Left lung (tissue), 10 donors: Measurements from ENCODE around the gene FCF1. TPM values are rescaled to one million over a fixed set of nuclear protein-coding genes. Genes with fewer than 3 reads are reported as not detected.

Experiments
- ATAC-seq: fragments of 200-7000 bp; cut with Tn5 transposase; one replicate; pipeline ENCODE4 v1.9.1; 2020; ENCODE audit warnings: moderate library complexity
- DNase-seq, 4 donors: peaks; one replicate each; pipeline ENCODE4 v3.0.0-alpha.2; 2013 to 2020
- H3K27ac ChIP-seq, 2 donors: fragments of 200-600 bp; sonication (generic) in 1 of 2; one replicate each; pipeline versions ENCODE4 v1.5.0 to v1.8.0; 2020 to 2021
- H3K27me3 ChIP-seq, 2 donors: fragments of 200-600 bp; sonication (generic) in 1 of 2; one replicate each; pipeline versions ENCODE4 v1.5.0 to v1.8.0; 2020 to 2021
- H3K36me3 ChIP-seq, 2 donors: fragments of 200-600 bp; sonication (generic) in 1 of 2; one replicate each; pipeline versions ENCODE4 v1.5.0 to v1.8.0; 2020 to 2021
- H3K4me1 ChIP-seq, 2 donors: fragments of 200-600 bp; one replicate each; pipeline ENCODE4 v1.8.0; 2021
- H3K4me3 ChIP-seq, 2 donors: fragments of 200-600 bp; sonication (generic) in 1 of 2; one replicate each; pipeline versions ENCODE4 v1.5.0 to v1.8.0; 2020 to 2021; ENCODE audit warnings: mild to moderate bottlenecking in 1 of 2
- H3K9me3 ChIP-seq, 2 donors: fragments of 200-600 bp; sonication (generic) in 1 of 2; one replicate each; pipeline versions ENCODE4 v1.5.0 to v1.8.0; 2020 to 2021
- CTCF ChIP-seq, 2 donors: fragments of 200-600 bp; sonication (generic) in 1 of 2; IDR thresholded peaks; one replicate each; pipeline versions ENCODE4 v1.5.0 to v1.8.0; 2021; ENCODE audit warnings: antibody characterized with exemption in 2 of 2
- intact Hi-C, 2 donors: fragments of 100-400 bp; cut with DNase I; formaldehyde crosslinking; loops; one replicate each; pipeline versions ENCODE4 v1.11.2 to v1.14.2; 2022
- polyA plus RNA-seq, 6 donors: library from polyadenylated mRNA; unstranded; fragments of 120-200 nt; gene quantifications; one replicate each; pipeline ENCODE4 v1.2.1, GENCODE V29; 2013; ENCODE audit not compliant: insufficient read length in 6 of 6
- total RNA-seq, 2 donors: library from RNA; stranded (reverse); fragmentation: NEBNext Ultra II Directional; extraction: Animal tissue kit (Norgen Biotek cat#: 25700); gene quantifications; one replicate each; pipeline ENCODE4 v1.2.1, GENCODE V29; 2021
- donor health status: DM: no; HTN: yes; CAD: no.
- donor health status: DM: no; HTN: no; CAD: no.

FCF1 gene
- total and polyA plus RNA-seq, 8 donors = 48.9 to 75.9 (median 68.4) TPM

- Histone ChIP-seq H3K27ac (no peak overlapping the region), H3K9me3 (no peaks in the 10 kb centered on the region), H3K36me3 (peaks cover 0 to 82% of the 10 kb centered on the region in 2 donors), H3K4me1 (peaks cover 0 to 25% of the 10 kb centered on the region in 2 donors), H3K4me3 (no peak overlapping the region), H3K27me3 (no peaks in the 10 kb centered on the region)
- no peak for TF ChIP-seq CTCF (IDR thresholded peaks at IDR 0.05)
- ATAC-seq (no peak), DNase-seq (no peak)
- intact Hi-C loops = no loop called here
Measured at GRCh38 chr14:74685921-74686678, 26.8 kb upstream of the FCF1 start.

GRCh38 chr14:74691456-74691855, 21.5 kb upstream of the FCF1 start:
- Histone ChIP-seq H3K4me1 (peaks cover 0 to 38% of the 10 kb centered on the region in 2 donors), H3K27ac (peak overlapping the region; percentile 5 to 53), H3K27me3 (no peaks in the 10 kb centered on the region), H3K4me3 (no peak overlapping the region), H3K9me3 (no peaks in the 10 kb centered on the region), H3K36me3 (peaks cover 0 to 46% of the 10 kb centered on the region in 2 donors)
- no peak for TF ChIP-seq CTCF (IDR thresholded peaks at IDR 0.05)
- ATAC-seq = no peak
- intact Hi-C loops = no loop called here
- DNase-seq = no peak

- intact Hi-C loops = no loop called here
- DNase-seq = no peak
Measured at GRCh38 chr14:74693191-74693590, 19.8 kb upstream of the FCF1 start.

GRCh38 chr14:74695406-74695805, 17.5 kb upstream of the FCF1 start:
- intact Hi-C loops = no loop called here
- H3K4me1 ChIP-seq = peaks cover 7 to 64% of the 10 kb centered on the region in 2 donors
- no peaks in the 10 kb centered on the region for H3K9me3 ChIP-seq
- DNase-seq (no peak), ATAC-seq (no peak)
- peaks cover 0 to 19% of the 10 kb centered on the region in 2 donors for H3K36me3 ChIP-seq
- H3K27me3 ChIP-seq = no peaks in the 10 kb centered on the region
- H3K4me3 ChIP-seq = no peak overlapping the region
- TF ChIP-seq CTCF (IDR thresholded peaks at IDR 0.05) = no peak
- peak overlapping the region in 1 of 2 donors; percentile 18 for H3K27ac ChIP-seq

More at GRCh38 chr14:74693191-74693590, 19.8 kb upstream of the FCF1 start:
- H3K9me3 ChIP-seq = no peaks in the 10 kb centered on the region
- no peak overlapping the region for H3K27ac ChIP-seq
- no peak overlapping the region for H3K4me3 ChIP-seq
- TF ChIP-seq CTCF (IDR thresholded peaks at IDR 0.05) = no peak
- peaks cover 0 to 42% of the 10 kb centered on the region in 2 donors for H3K36me3 ChIP-seq
- ATAC-seq = no peak
- H3K27me3 ChIP-seq = no peaks in the 10 kb centered on the region
- peaks cover 5 to 55% of the 10 kb centered on the region in 2 donors for H3K4me1 ChIP-seq

- no peak for TF ChIP-seq CTCF (IDR thresholded peaks at IDR 0.05)
- Histone ChIP-seq H3K36me3 (peaks cover 0 to 5% of the 10 kb centered on the region in 2 donors), H3K9me3 (no peaks in the 10 kb centered on the region), H3K27me3 (no peaks in the 10 kb centered on the region), H3K4me1 (peaks cover 7 to 59% of the 10 kb centered on the region in 2 donors), H3K4me3 (no peak overlapping the region), H3K27ac (peak overlapping the region; percentile 5 to 43)
- intact Hi-C loops = no loop called here
- DNase-seq (peak in 1 of 4 donors; percentile 62), ATAC-seq (peak; percentile 45)
Measured at GRCh38 chr14:74697011-74697410, 15.9 kb upstream of the FCF1 start.
